M059J (cell line): ENCODE results near the gene SIK2. TPM values are rescaled to one million over a fixed set of nuclear protein-coding genes. Genes with fewer than 3 reads are reported as not detected.
"Not testable (repeated sequence)": the region's sequence is repeated elsewhere in the genome, so short reads cannot be mapped to it uniquely, and the experiment has no call there.

Experiments used
- DNase-seq: peaks from one replicate; pipeline ENCODE4 v3.0.0-alpha.2; 2012; ENCODE audit warnings: low read depth
- total RNA-seq: library from RNA; depleted of rRNA; stranded (reverse); fragments of >200 nt; shearing (Covaris generic); gene quantifications from 2 replicates; pipeline ENCODE4 v1.2.3, GENCODE V29; 2014

The SIK2 gene
- total RNA-seq, 1 experiment from 2014 or later = 19.4 TPM

- no peak for DNase-seq
Observed at GRCh38 chr11:111698852-111699559, 96.8 kb downstream of the SIK2 start.

GRCh38 chr11:111699579-111700156, 97.4 kb downstream of the SIK2 start:
- DNase-seq = no peak

- no peak for DNase-seq
Observed at GRCh38 chr11:111700162-111700561, 97.9 kb downstream of the SIK2 start.

DNA sequence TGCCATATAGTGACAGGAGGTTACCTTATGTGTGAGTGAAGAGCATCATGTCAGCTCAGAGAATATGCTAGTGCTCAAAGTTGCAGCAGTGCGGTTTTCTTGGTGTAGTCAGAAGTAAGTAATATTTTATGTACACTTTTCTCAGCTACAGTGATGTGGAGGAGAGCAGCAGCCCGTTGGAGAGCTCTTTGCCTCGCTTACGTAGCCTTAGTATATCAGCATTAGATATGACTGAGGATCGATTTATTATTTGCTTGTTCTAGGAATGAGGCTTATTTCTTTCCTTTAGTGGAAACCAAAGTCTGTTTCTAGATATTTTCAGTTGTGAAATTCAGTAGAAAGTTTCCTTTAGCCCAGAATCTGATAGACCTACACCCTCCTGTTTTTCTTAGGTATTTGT, 100.4 kb downstream of the SIK2 start:
- no peak for DNase-seq

DNA sequence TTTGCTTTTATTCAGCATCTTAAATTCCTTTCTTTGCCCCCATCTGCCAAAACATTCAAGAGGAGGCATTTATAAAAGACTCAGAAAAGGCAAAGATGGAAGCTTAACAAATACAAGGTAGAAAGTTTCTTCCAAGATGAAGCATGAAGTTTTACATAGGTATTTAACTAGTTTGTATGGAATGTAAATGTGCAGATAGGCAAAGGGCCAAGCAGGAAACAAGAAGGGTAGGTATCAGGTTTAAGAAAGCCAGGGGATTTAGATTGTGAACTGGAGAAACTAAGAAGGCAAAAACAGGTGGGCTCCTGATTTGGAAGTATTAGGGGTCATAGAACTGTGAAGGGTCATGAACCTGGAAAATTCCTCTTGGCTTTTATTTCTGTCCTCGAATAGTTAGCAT, 101.3 kb downstream of the SIK2 start:
- no peak for DNase-seq

DNA sequence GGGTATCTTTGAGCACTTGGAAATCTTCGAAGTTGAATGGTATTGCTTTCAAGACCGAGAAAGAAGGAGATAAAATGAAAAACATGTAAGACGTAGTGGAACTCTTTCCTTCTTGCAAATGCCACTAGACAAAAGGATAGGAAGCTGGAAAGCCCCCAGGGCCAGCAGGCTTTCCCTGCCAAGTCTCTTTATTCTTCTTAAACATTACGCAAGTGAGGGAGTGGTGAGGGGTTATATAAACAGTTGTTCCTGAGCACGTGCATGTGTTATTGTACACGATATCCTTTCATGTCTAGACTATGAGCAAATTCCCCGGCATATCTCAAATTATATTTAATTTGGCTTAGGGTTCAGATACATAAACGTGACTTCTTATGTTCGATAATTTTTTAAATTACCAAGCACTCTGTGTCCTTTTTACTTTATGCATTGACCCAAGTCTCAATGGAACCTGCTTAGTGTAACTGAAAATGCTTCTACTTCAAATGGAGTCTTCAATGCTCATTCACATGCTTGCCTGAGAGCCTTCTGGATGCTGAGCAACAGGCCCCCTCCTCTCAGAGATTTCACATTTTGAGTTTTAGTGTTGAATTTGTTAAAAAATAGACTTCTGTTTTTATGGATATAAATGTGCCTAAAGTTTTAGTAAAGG, 104.9 kb downstream of the SIK2 start:
- peak; percentile 66 for DNase-seq

DNA sequence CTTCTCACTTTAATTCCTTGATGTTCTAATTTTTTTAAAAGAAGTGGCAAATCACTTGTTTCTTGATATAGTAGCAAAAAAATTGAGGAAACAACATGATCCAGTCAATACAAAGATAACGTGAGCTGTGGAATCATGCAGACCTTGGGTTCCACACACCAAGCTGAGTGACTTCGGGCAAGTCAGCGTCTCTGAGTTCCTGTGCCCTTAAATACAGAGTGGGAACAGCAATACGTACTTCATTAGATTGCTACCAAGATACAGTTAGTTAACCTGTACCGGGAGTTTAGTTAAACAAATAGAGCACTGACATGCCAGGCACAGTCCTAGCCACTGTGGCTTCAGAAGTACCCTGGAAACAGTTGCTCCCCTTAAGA, 105.4 kb downstream of the SIK2 start:
- DNase-seq = no peak

DNA sequence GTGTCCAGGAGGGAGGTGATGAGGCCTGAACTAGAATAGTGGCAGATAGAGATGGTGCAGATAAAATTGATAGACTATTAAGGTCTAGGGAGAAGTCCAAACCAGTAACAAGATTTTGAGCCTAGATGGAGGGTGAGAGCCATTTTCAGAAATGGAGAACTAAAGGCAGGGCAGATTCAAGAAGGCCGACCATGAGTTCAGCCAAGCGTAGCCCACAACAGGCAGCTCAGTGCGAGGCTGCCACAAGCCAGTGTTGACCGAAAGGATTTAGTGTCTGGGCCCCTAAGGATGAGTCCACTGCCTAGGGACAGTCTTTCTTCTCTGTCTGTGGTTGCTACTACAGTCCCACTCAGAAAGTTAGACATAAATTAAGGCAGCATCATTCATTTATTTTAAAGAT, 112.3 kb downstream of the SIK2 start:
- no peak for DNase-seq

- DNase-seq = no peak
Observed at GRCh38 chr11:111715142-111715816, 113.0 kb downstream of the SIK2 start.

GRCh38 chr11:111717660-111718059, 115.4 kb downstream of the SIK2 start:
- not testable (repeated sequence) for DNase-seq

GRCh38 chr11:111718436-111718835, 116.2 kb downstream of the SIK2 start:
- DNase-seq = peak; percentile 96

DNA sequence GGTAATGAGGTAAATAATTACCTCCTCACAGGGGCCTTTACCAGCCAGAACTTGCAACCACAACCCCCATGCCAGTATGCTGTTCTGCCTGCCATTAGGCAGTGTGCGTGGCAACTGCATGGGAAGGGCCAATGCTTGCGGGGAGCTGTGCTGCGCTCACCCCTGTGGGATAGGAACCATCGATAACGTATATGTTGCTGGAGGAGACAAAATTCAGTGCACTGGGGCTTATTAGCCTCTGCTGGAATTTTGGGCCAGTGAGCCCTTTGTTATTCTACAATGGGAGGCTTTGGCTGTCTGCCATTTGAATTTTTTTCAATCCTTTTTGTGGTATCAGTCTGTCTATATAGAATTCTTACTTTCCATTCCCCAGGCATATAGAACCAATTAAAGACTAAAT, 116.6 kb downstream of the SIK2 start:
- DNase-seq = peak; percentile 46

GRCh38 chr11:111719379-111719778, 117.1 kb downstream of the SIK2 start:
- peak; percentile 86 for DNase-seq

DNA sequence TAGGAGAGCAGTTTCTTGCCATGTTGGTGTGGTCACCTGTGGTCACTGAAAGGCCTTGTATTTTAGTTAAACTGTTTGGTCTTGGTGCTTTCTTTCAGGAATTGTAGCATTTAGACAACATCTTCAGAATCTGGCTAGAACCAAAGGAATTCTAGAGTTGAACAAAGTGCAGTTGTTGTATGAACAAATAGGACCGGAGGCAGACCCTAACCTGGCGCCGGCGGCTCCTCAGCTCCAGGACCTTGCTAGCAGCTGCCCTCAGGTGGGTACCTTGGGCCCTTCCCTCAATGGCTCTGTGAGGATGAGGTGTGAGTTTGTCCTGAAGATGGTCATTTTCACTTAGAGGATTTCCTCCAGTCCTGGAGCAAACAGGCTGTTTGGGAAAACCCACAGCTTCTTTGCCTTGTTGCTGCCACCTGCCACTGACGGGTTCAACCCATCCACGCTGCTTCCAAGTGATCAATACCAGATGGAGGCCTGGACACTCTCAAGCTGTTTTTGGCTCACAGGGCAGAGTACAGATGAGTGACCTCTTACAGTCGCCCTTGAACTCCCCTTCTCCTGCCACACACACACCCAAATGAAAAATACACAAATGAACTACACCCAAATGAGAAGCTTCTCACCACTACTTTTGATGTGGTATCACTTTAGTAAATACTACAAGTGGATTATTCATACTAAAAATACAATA, 118.7 kb downstream of the SIK2 start:
- DNase-seq = no peak

DNA sequence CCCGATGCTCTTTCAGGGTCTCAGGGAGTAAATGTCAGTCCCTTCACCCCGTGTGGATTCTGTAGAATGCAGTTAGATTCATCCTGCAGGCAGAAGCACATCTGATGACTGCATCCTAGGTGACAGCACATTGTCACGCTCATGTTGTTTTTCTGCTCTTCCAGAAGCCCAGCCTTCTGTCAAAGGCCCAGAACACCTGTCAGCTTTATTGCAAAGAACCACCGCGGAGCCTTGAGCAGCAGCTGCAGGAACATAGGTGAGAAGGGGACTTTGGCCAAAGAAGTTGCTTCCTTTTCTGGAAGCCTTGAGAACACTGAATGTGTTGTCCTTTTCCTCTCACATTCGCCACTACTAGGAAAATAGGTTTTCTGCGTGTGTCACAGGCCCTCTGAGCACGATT, 120.3 kb downstream of the SIK2 start:
- no peak for DNase-seq

DNA sequence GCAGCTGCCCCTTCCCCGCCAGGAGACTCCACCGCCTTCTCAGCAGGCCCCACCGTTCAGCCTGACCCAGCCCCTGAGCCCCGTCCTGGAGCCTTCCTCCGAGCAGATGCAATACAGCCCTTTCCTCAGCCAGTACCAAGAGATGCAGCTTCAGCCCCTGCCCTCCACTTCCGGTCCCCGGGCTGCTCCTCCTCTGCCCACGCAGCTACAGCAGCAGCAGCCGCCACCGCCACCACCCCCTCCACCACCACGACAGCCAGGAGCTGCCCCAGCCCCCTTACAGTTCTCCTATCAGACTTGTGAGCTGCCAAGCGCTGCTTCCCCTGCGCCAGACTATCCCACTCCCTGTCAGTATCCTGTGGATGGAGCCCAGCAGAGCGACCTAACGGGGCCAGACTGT, 121.3 kb downstream of the SIK2 start:
- DNase-seq = no peak

- DNase-seq = no peak
Observed at GRCh38 chr11:111724615-111725129, 122.4 kb downstream of the SIK2 start.

DNA sequence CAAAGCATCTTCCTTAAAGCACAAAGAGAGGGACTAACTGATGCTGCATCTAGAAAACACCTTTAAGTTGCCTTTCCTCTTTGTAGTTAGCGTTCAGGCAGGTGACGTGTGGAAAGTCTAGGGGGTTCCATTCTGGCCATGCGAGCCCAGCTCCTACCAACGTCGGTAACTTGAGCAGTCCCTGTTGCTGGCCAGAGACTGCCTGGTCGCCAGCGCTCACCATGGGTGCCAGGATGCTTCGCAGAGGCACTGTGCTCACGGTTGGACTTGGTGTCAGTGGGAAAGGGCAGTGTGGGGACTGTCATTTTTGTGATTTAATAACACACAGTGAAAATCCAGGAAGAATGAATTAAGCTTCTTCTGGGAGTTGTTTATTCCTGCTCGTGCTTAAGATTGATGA, 123.4 kb downstream of the SIK2 start:
- no peak for DNase-seq

- DNase-seq = no peak
Observed at GRCh38 chr11:111726301-111726713, 124.1 kb downstream of the SIK2 start.

- no peak for DNase-seq
Observed at GRCh38 chr11:111727431-111727830, 125.2 kb downstream of the SIK2 start.

DNA sequence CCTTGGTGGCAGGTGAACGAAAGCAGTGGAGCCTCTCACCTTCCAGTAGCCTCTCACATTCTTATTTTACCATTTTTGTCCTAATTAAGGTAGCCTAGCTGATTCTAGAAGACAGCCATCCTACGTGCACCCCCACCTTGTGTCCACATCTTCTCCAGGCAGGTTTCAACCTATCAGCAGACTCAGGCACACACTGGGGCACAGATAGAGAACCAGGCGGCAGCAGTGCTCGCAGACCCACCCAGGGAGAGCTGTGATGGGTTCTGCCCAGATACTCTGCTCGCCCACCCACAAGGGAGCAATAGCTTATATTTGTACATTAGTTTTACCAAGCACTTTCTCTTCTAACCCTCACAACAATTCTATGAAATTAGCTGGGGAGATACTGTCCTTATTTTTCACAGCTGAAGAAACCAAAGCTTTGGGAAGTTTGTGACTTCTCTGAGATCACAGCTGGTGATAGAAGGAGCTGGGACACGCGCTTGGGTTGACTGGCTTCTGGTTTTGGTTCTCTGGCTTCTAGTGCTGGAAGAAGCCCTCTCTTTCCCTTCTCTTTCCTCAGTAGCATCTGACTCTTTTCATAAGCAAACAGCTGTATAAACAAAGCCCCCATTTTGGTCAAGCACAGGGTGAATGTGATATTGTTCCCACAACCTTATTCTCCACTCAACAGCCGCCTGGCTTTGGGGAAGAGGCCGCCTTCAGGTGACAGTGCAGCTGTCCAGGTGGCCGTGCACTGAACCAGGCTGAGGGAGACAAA, 127.0 kb downstream of the SIK2 start:
- DNase-seq = no peak
